Neural cell (in vitro differentiated cells): ENCODE measurements around the gene NIFK. TPM values are rescaled to one million over a fixed set of nuclear protein-coding genes. Genes with fewer than 3 reads are reported as not detected.
"Not testable (repeated sequence)": the region's sequence is repeated elsewhere in the genome, so short reads cannot be mapped to it uniquely, and the experiment has no call there.

Source experiments
- H2AFZ ChIP-seq: fragments of 200-600, 300-800 bp; sonication (generic), shearing (Covaris generic); 2 replicates; pipeline ENCODE4 v1.6.0; 2014; ENCODE audit warnings: low read depth, mild to moderate bottlenecking, antibody characterized with exemption, low read length, moderate library complexity
- H3F3A ChIP-seq: fragments of 200-600 bp; shearing (Covaris generic); 2 replicates; pipeline ENCODE4 v1.6.1; 2016; ENCODE audit warnings: mild to moderate bottlenecking, moderate library complexity, mixed read lengths, antibody characterized with exemption, low read length; ENCODE audit not compliant: insufficient read depth, poor library complexity, severe bottlenecking
- H3K27ac ChIP-seq: fragments of 200-600, 300-800 bp; sonication (generic), shearing (Covaris generic); 2 replicates; pipeline ENCODE4 v1.5.1; 2014; ENCODE audit warnings: mild to moderate bottlenecking, low read length, moderate library complexity
- H3K27me3 ChIP-seq: fragments of 300-800, 200-600 bp; sonication (generic), shearing (Covaris generic); 2 replicates; pipeline ENCODE4 v1.6.0; 2014; ENCODE audit warnings: mild to moderate bottlenecking, low read depth, low read length, moderate library complexity; ENCODE audit not compliant: insufficient read depth
- H3K36me3 ChIP-seq: fragments of 300-800, 200-600 bp; sonication (generic), shearing (Covaris generic); 2 replicates; pipeline ENCODE4 v1.5.1; 2014; ENCODE audit warnings: mild to moderate bottlenecking, antibody characterized with exemption, low read length, moderate library complexity; ENCODE audit not compliant: insufficient read depth
- H3K4me2 ChIP-seq: fragments of 300-800, 200-600 bp; sonication (generic), shearing (Covaris generic); 2 replicates; pipeline ENCODE4 v1.6.0; 2014; ENCODE audit warnings: mild to moderate bottlenecking, low read length
- H3K4me3 ChIP-seq: fragments of 300-800, 200-600 bp; sonication (generic), shearing (Covaris generic); 2 replicates; pipeline ENCODE4 v1.5.1; 2014; ENCODE audit warnings: mild to moderate bottlenecking, low read length, moderate library complexity
- H3K79me2 ChIP-seq: fragments of 200-600 bp; shearing (Covaris generic); replicated peaks from 2 replicates; pipeline ENCODE4 v1.6.0; 2014; ENCODE audit warnings: mild to moderate bottlenecking, low read length, moderate library complexity; ENCODE audit not compliant: insufficient read depth
- H3K9ac ChIP-seq: fragments of 300-800, 200-600 bp; sonication (generic), shearing (Covaris generic); 2 replicates; pipeline ENCODE4 v1.6.1; 2016; ENCODE audit warnings: mild to moderate bottlenecking, low read length, mixed read lengths
- H3K9me2 ChIP-seq: fragments of 200-600 bp; shearing (Covaris generic); 2 replicates; pipeline ENCODE4 v1.6.1; 2016; ENCODE audit warnings: mild to moderate bottlenecking, low read length, mixed read lengths; ENCODE audit not compliant: insufficient read depth
- H3K9me3 ChIP-seq: fragments of 200-600, 300-800 bp; sonication (generic), shearing (Covaris generic); 2 replicates; pipeline ENCODE4 v1.6.1; 2016; ENCODE audit warnings: mild to moderate bottlenecking, mixed run types, low read length, moderate library complexity, mixed read lengths
- H4K20me1 ChIP-seq: fragments of 200-600 bp; shearing (Covaris generic); 2 replicates; pipeline ENCODE4 v1.6.1; 2016; ENCODE audit warnings: mild to moderate bottlenecking, mixed run types; ENCODE audit not compliant: insufficient read depth
- CTCF ChIP-seq: fragments of 450-650 bp; IDR thresholded peaks from 2 replicates; pipeline ENCODE4 v1.5.1; 2014; ENCODE audit warnings: antibody characterized with exemption, mild to moderate bottlenecking, moderate library complexity; ENCODE audit not compliant: poor library complexity, severe bottlenecking
- EP300 ChIP-seq: fragments of 450-650 bp; conservative IDR thresholded peaks from 2 replicates; pipeline ENCODE4 v1.6.1; 2014; ENCODE audit warnings: antibody characterized with exemption, mild to moderate bottlenecking, moderate library complexity; ENCODE audit not compliant: poor library complexity, severe bottlenecking
- EZH2 ChIP-seq: fragments of 200-600, 300-800 bp; shearing (Covaris generic), sonication (generic); IDR thresholded peaks from 2 replicates; pipeline ENCODE4 v1.6.1; 2014; ENCODE audit warnings: antibody characterized with exemption, low read length, borderline replicate concordance, mild to moderate bottlenecking; ENCODE audit not compliant: insufficient read depth, poor library complexity, severe bottlenecking
- MXI1 ChIP-seq: fragments of 450-650 bp; conservative IDR thresholded peaks from 2 replicates; pipeline ENCODE4 v1.6.1; 2014; ENCODE audit warnings: antibody characterized with exemption, mild to moderate bottlenecking; ENCODE audit not compliant: poor library complexity, severe bottlenecking
- POLR2AphosphoS5 ChIP-seq: IDR thresholded peaks from 2 replicates; pipeline ENCODE4 v1.6.1; 2012
- RAD21 ChIP-seq: fragments of 450-650 bp; conservative IDR thresholded peaks from 2 replicates; pipeline ENCODE4 v1.6.1; 2014; ENCODE audit warnings: antibody characterized with exemption, mild to moderate bottlenecking, moderate library complexity
- REST ChIP-seq: IDR thresholded peaks from 2 replicates; pipeline ENCODE4 v1.6.1; 2012; ENCODE audit warnings: borderline replicate concordance
- SMC3 ChIP-seq: fragments of 450-650 bp; conservative IDR thresholded peaks from 2 replicates; pipeline ENCODE4 v1.6.1; 2014; ENCODE audit warnings: antibody characterized with exemption, mild to moderate bottlenecking, moderate library complexity; ENCODE audit not compliant: poor library complexity
- TAF1 ChIP-seq: IDR thresholded peaks from 2 replicates; pipeline ENCODE4 v1.6.1; 2012; ENCODE audit warnings: low read depth
- polyA plus RNA-seq: library from polyadenylated mRNA; depleted of rRNA; stranded (reverse); fragments of >200 nt; gene quantifications from 2 replicates; pipeline ENCODE4 v1.2.3, GENCODE V29; 2014

The NIFK gene
- polyA plus RNA-seq, 1 donor from 2014 or later = 60.9 TPM

GRCh38 chr2:121716126-121716525 lies 20.5 kb downstream of the NIFK start:
- no peak overlapping the region for H3K4me2 ChIP-seq
- no peaks in the 10 kb centered on the region for H3K27me3 ChIP-seq
- no peaks in the 10 kb centered on the region for H3K9me2 ChIP-seq
- H3K4me3 ChIP-seq = no peak overlapping the region
- TF ChIP-seq POLR2AphosphoS5 (no peak), EZH2 (no peak), TAF1 (no peak), SMC3 (no peak), EP300 (no peak), MXI1 (no peak), REST (no peak), CTCF (no peak), RAD21 (no peak)
- no peaks in the 10 kb centered on the region for H3K36me3 ChIP-seq
- no peaks in the 10 kb centered on the region for H3K79me2 ChIP-seq
- no peak overlapping the region for H2AFZ ChIP-seq
- no peak overlapping the region for H3K9ac ChIP-seq
- H3F3A ChIP-seq = no peaks in the 10 kb centered on the region
- H3K9me3 ChIP-seq = no peaks in the 10 kb centered on the region
- H3K27ac ChIP-seq = no peak overlapping the region
- no peaks in the 10 kb centered on the region for H4K20me1 ChIP-seq

GRCh38 chr2:121711481-121711880 lies 25.2 kb downstream of the NIFK start:
- not testable (repeated sequence) for H3F3A ChIP-seq, H3K9me2 ChIP-seq, H3K27me3 ChIP-seq, H3K4me3 ChIP-seq, H3K9me3 ChIP-seq, H3K36me3 ChIP-seq, H3K9ac ChIP-seq, H2AFZ ChIP-seq, H4K20me1 ChIP-seq, H3K79me2 ChIP-seq, H3K4me2 ChIP-seq, H3K27ac ChIP-seq

- no peak overlapping the region for H3K27ac ChIP-seq
- no peak overlapping the region for H2AFZ ChIP-seq
- no peak overlapping the region for H3K4me2 ChIP-seq
- no peaks in the 10 kb centered on the region for H3K36me3 ChIP-seq
- no peak overlapping the region for H3K9ac ChIP-seq
- no peaks in the 10 kb centered on the region for H3F3A ChIP-seq
- no peaks in the 10 kb centered on the region for H3K9me2 ChIP-seq
- H3K4me3 ChIP-seq = no peak overlapping the region
- H3K9me3 ChIP-seq = no peaks in the 10 kb centered on the region
- TF ChIP-seq EZH2 (no peak), EP300 (no peak), CTCF (no peak), POLR2AphosphoS5 (no peak), REST (no peak), RAD21 (no peak), SMC3 (no peak), MXI1 (no peak), TAF1 (no peak)
- H3K79me2 ChIP-seq = no peaks in the 10 kb centered on the region
- no peaks in the 10 kb centered on the region for H3K27me3 ChIP-seq
- no peaks in the 10 kb centered on the region for H4K20me1 ChIP-seq
These were observed 26.1 kb downstream of the NIFK start for GRCh38 chr2:121710470-121711170.
